ES-I3 (cell line): ENCODE results near the gene LRRC75A.

Experiments used
- H3K36me3 ChIP-seq: 2 replicates; pipeline ENCODE4 v1.6.1; 2013; ENCODE audit warnings: mild to moderate bottlenecking, low read length, control low read depth, moderate library complexity; ENCODE audit not compliant: insufficient read depth
- H3K4me1 ChIP-seq: 2 replicates; pipeline ENCODE4 v1.6.1; 2013; ENCODE audit warnings: mild to moderate bottlenecking, control low read depth, low read length; ENCODE audit not compliant: insufficient read depth
- H3K9ac ChIP-seq: 2 replicates; pipeline ENCODE4 v1.6.1; 2013; ENCODE audit warnings: low read depth, mild to moderate bottlenecking, low read length, moderate library complexity
- H3K9me3 ChIP-seq: 2 replicates; pipeline ENCODE4 v1.6.1; 2013; ENCODE audit warnings: mild to moderate bottlenecking, low read length, moderate library complexity; ENCODE audit not compliant: control insufficient read depth, insufficient read depth

LRRC75A gene

DNA sequence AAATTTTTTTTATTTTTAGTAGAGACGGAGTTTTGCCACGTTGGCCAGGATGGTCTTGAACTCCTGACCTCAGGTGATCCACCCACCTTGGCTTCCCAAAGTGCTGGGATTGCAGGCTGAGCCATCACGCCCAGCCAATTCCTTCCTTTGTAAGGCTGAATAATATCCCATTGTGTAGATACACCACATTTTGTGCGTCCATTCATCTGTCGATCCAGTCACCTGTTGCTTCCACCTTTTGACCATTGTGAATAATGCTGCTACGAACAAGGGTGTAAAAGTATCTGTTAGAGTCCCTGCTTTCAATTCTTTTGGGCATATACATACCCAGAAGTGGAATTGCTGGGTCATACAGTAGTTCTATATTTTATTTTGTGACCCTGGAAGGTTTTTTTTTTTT lies 61.3 kb downstream of the LRRC75A start:
- H3K9me3 ChIP-seq, result no peaks in the 10 kb centered on the region
- peaks cover 7% of the 10 kb centered on the region for H3K4me1 ChIP-seq
- no peak overlapping the region for H3K9ac ChIP-seq
- no peaks in the 10 kb centered on the region for H3K36me3 ChIP-seq

DNA sequence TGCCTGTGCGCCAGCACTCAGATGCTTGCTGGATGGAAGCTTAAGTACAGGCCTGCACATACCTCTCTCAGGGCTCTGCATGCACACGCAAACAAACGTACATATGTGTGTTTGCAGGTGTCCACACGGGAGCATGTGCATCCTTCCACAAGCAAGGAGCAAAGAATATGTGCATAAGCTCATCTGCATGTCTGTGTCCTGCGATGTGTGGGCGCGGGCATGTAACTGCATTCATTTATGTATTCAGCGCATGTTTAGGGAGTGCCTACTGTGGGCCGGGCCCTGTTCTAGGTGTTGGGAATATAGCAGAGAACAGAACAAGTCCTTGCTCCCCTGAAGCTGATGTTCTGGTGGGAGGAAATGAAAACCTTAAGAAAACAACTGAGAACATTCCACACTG lies 62.9 kb downstream of the LRRC75A start:
- Histone ChIP-seq H3K9ac (no peak overlapping the region), H3K4me1 (no peaks in the 10 kb centered on the region; the same call in 1 of the 2 replicates), H3K9me3 (no peaks in the 10 kb centered on the region), H3K36me3 (no peaks in the 10 kb centered on the region)

DNA sequence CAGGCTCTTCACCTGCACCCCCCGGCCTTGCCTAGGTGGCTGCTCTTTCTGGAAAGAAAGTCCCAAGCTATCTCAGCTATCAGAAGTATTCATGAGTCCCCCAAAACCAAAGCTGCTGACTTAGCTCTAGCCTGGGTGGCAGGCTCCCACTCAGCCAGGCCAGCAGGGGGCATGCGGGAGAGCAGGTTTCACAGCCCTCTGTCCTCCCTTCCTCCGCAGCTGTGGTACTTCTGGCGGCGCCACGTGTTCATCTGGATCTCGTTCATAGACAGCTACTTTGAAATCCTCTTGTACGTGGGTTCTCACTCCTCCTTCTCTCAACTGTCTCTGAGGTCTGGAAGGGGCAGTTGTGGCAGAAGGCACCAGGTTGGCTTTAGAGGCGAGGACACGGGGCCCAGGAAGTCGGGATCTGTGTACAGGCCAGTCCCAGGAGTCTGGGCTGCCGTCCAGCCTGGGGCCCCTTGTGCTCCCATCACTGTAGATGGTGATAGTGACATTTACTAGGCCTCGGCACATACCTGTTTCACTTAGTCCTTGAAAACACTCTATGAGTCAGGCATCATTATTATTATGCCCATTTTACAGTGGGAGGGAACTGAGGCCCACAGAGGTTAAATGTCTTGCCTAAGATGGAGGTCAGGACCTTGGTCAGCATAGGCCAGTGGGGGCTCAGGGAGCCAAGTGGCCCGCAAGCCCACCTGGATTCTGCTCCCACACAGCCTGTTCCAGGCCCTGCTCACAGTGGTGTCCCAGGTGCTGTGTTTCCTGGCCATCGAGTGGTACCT lies 63.7 kb downstream of the LRRC75A start:
- Histone ChIP-seq H3K4me1 (no peaks in the 10 kb centered on the region; the same call in 1 of the 2 replicates), H3K9ac (no peak overlapping the region), H3K36me3 (no peaks in the 10 kb centered on the region), H3K9me3 (no peaks in the 10 kb centered on the region)

DNA sequence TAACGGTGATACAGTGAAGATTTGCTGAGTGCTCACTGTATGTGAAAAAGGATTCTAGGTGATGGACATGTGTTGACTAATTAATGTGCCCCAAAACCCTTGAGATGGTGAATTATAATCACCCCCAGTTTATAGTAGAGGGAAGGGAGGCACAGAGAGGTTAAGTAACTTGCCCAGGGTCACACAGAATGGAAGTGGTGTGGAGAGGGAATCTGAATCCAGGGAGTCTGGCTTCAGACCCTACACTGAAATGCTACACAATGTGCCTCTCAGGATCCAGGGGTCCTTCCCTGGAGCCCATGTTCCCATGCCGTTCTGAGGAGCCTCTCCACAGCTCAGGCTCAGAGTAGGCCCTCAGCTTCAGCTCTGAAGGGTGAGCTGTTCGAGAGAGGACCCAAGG lies 65.0 kb downstream of the LRRC75A start:
- Histone ChIP-seq H3K9ac (no peak overlapping the region), H3K4me1 (no peaks in the 10 kb centered on the region; the same call in 1 of the 2 replicates), H3K36me3 (no peaks in the 10 kb centered on the region), H3K9me3 (no peaks in the 10 kb centered on the region)

DNA sequence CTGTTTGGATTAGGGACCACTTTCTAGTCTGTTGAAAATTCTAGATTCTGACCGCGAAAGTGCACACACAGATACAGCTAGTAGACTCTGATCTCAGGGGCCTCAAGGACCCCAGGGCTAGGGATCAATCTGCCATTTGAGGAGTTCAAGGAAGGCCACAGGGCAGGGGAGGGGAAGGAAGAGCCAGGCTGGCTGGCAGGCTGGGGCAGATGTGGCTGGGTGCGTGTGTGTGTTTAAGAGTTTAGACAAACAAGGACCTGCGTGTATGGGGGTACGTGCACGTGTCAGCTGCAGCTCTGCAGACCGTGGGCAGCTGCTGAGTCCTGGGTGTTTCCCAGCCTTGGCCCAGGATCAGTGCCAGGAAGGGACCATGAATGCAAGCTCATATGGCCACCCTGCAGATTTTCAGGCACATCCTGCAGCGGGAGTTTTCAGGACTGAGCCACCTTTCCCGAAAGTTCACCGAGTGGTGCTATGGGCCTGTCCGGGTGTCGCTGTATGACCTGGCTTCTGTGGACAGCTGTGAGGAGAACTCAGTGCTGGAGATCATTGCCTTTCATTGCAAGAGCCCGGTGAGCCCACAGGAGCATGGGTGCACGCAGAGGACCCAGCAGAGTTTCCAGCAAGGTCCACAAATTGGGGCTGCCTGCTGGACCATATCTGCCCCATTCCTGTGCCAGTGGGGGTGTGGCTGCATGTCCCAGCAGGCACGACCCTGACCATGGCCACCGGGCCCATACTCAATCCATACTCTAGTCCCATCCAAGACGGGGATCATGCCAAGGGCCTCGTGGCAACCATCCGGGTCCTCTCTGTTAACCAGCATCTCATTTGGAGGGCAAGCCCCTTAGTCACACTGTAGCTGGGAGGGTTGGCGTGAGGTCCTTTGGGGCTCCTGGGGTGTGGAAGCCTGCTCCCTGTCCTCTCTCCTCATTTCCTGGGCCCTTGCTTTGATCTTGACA lies 66.0 kb downstream of the LRRC75A start:
- Histone ChIP-seq H3K9ac (no peak overlapping the region), H3K4me1 (no peaks in the 10 kb centered on the region; the same call in 1 of the 2 replicates), H3K9me3 (no peaks in the 10 kb centered on the region), H3K36me3 (no peaks in the 10 kb centered on the region)

DNA sequence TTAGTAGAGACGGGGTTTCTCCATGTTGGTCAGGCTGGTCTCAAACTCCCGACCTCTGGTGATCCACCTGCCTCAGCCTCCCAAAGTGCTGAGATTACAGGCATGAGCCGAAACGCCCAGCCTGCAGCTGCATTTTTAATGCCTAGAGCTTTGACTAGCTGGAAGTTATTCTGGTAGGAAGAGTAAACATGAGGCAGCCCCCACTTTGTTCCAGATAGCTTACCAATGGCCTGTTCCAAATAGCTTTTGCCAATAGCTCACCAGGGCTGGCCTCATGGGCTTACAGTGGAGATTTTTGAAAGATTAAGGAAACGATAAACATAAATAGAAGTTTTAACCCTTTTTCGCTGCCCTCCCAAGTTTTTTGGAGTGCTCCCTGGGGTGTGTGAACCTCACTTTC lies 66.8 kb downstream of the LRRC75A start:
- Histone ChIP-seq H3K9ac (no peak overlapping the region), H3K36me3 (no peaks in the 10 kb centered on the region)

DNA sequence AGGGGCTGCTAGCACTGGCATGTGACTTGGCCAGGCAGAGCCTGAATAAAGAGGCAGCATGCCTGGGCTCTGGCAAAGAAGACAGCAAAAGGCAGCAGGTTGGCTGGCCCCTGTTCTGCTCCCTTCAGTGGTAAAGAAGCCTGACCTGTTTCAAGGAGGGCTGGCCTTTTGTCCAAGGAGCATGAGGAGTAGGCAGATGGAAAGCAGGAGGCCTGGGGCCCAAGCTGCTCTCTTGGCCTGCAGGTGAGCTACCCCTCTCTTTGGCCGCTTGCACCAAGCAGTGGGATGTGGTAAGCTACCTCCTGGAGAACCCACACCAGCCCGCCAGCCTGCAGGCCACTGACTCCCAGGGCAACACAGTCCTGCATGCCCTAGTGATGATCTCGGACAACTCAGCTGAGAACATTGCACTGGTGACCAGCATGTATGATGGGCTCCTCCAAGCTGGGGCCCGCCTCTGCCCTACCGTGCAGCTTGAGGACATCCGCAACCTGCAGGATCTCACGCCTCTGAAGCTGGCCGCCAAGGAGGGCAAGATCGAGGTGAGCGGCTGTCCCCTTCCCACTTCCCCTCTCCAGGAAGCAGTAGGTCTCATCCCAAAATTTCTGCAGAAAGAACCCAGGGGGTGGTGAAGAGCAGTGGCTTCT lies 68.6 kb downstream of the LRRC75A start:
- Histone ChIP-seq H3K9me3 (no peaks in the 10 kb centered on the region), H3K36me3 (no peaks in the 10 kb centered on the region), H3K4me1 (peaks cover 13% of the 10 kb centered on the region), H3K9ac (no peak overlapping the region)

More for the DNA sequence above, 66.8 kb downstream of the LRRC75A start:
- no peaks in the 10 kb centered on the region for H3K9me3 ChIP-seq
- H3K4me1 ChIP-seq, result no peaks in the 10 kb centered on the region; the same call in 1 of the 2 replicates

DNA sequence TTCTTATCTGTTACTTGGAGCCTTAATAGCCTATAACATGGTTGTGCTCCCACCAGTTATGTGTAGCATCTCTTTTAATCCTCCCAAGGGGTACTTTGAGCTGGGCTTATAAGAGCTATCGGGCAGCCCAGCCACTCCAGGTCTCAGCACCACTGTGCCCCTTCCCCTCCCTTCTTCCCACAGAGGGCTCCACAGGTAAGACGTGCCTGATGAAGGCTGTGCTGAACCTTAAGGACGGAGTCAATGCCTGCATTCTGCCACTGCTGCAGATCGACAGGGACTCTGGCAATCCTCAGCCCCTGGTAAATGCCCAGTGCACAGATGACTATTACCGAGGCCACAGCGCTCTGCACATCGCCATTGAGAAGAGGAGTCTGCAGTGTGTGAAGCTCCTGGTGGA lies 69.6 kb downstream of the LRRC75A start:
- H3K36me3 ChIP-seq, result no peaks in the 10 kb centered on the region
- peaks cover 17% of the 10 kb centered on the region for H3K4me1 ChIP-seq
- H3K9ac ChIP-seq, result no peak overlapping the region
- H3K9me3 ChIP-seq, result no peaks in the 10 kb centered on the region

DNA sequence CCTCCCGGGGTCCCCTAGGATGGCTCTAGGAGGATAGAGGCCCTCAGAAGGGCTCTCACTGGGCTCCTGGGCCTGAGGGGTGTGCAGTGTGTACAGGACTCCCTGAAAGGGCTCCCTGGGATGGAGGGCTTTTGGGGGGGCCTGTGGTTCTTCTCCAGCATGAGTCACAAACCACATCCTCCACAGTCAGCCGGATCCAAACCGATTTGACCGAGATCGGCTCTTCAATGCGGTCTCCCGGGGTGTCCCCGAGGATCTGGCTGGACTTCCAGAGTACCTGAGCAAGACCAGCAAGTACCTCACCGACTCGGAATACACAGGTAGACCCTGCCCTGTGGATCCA lies 72.1 kb downstream of the LRRC75A start:
- no peaks in the 10 kb centered on the region for H3K9me3 ChIP-seq
- H3K4me1 ChIP-seq, result peaks cover 23% of the 10 kb centered on the region
- H3K36me3 ChIP-seq, result no peaks in the 10 kb centered on the region
- no peak overlapping the region for H3K9ac ChIP-seq

DNA sequence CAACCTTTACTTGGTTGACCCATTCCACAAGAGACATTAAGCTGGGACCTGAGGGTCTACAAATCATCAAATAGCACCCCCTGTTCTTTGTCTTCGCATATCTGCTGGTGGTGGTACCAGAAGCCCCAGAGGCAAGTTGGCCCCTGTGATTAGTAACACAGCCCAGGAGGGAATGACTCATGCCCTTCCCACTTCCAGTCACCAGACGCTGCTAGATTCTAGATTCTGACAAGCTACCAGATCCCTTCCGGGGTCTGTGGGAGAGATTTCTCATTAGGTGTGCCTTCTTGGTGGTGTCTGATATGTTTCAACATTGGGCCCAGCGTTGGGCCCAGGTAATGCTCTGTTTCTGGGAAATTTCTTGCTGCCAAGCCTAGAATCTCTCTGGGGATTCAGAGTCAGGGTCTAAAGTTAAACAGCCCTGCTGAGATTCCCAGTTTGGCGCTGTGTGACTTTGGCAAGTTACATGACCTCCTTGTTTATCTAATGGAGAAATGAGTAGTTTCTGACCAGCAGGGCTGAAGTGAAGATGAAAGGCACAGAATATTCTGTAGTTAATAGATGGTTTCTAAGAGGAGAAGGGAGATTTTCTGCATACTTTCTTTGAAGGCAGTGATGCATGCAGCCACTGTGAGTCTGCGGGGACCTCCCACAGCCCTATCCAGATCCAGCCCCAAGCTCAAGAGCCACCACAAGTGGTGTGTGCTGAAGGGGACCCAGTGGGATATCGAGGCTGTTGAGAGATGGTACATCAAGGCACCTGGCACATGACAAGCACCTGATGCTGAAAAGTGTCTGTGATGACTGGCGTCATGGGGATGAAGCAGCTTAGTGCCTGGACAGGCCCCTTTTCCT lies 72.7 kb downstream of the LRRC75A start:
- Histone ChIP-seq H3K36me3 (no peaks in the 10 kb centered on the region), H3K9ac (no peak overlapping the region), H3K4me1 (peaks cover 23% of the 10 kb centered on the region), H3K9me3 (no peaks in the 10 kb centered on the region)

DNA sequence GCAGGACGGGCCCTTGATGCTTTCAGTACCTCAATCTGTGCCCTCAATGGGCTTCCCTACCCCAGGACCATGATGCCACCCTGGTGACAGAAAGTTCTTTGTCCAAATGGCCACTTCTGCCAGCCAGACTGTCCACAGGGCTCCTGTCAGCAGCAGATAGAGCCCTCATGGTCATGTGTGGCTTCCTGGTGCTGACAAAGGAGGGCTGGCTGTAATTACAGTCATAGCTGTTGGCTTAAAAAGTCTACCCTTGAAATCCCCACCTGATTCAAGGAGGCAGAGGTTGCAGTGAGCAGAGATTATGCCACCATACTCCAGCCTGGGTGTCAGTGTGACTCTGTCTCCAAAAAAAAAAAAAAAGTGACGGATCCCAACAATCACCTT lies 73.3 kb downstream of the LRRC75A start:
- Histone ChIP-seq H3K9ac (no peak overlapping the region), H3K4me1 (peaks cover 23% of the 10 kb centered on the region), H3K9me3 (no peaks in the 10 kb centered on the region)

DNA sequence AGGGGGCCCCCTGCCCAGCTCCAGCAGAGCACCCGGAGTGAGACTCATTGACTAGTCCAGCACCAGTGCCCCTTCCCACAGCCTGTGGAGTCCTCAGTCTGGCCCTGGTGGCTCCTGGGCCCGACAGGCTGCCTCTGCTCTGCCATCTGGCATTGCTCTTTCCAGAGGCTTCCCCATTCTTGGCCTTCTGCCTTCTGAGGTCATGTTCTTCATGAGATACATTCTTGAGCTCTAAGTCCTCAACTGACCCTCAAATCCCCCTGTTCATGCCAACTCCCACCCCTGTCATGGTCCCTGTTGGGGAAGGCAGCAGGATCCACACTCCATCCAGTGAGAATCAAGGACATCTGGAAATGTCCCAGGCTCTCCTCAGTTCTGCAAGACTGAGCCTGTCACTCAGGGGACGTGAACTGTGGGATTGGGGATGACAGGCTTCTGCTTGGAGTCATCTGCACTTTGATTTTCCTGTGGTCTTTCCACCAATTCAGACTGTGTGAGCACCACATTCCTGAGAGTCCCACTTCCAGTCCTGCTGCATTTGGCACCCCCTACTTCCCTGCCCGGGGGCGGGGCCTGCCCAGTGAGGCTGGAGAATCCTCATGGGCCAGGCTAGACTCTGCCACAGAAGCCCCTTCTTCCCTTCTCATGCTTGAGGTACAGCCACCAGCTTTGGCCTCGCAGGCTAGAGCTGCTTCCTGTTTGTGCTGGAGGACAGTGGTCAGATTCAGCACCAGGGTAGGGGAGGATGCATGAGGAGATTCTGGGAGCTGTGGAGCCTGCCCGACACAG lies 73.9 kb downstream of the LRRC75A start:
- H3K9me3 ChIP-seq, result no peaks in the 10 kb centered on the region
- H3K4me1 ChIP-seq, result peaks cover 23% of the 10 kb centered on the region
- H3K9ac ChIP-seq, result no peak overlapping the region
- no peaks in the 10 kb centered on the region for H3K36me3 ChIP-seq

More for the DNA sequence above, 73.3 kb downstream of the LRRC75A start:
- H3K36me3 ChIP-seq, result no peaks in the 10 kb centered on the region

DNA sequence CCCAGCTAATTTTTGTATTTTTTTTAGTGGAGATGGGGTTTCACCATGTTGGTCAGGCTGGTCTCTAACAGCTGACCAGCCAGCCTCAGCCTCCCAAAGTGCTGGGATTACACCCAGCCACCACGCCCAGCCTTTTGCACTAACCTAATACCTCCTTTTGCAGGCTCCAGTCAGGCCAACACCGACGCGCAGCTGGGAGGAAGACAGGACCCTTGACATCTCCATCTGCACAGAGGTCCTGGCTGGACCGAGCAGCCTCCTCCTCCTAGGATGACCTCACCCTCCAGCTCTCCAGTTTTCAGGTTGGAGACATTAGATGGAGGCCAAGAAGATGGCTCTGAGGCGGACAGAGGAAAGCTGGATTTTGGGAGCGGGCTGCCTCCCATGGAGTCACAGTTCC lies 74.6 kb downstream of the LRRC75A start:
- Histone ChIP-seq H3K36me3 (no peaks in the 10 kb centered on the region), H3K9me3 (no peaks in the 10 kb centered on the region), H3K4me1 (peaks cover 23% of the 10 kb centered on the region), H3K9ac (no peak overlapping the region)
